HL-60/S4 (cell line): ENCODE data around the gene DDX10.
"Not testable (repeated sequence)": the region's sequence is repeated elsewhere in the genome, so short reads cannot be mapped to it uniquely, and the experiment has no call there.

Experiments
- in situ Hi-C: fragments of 300-500 bp; cut with MboI; formaldehyde crosslinking; loops from 2 replicates; pipeline ENCODE4 v1.14.3; 2022; ENCODE audit warnings: low sequenced_read_pairs

DDX10 gene

DNA sequence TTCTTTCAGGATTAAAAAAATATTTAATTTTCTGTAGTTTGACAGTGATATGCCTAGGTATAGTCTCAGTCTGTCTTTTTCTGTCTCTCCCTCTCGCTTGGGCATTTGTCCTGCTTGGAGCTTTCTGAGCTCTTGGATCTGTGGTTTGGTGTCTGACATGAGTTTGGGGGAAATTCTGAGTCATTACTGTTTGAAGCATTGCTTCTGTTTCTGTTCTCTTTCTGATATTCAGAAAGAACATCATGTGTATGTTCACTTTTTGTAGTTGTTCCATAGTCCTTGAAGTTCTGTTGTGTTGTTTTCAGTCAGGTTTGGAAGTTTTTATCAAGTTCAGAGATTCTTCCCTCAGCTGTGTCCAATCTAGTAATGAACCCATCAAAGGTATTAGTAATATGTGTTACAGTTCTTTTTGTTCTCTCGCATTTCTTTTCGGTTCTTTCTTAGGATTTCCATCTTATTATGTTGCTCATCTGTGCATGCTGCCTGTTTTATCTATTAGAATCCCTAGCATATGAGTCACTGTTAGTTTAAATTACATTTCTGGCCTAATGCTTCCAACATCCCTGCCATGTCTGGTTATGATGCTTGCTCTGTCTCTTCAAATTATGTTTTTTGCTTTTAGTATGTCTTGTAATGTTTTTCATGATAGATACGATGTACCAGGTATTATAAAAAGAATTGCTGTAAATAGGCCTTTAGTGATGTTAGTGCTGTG, 48.4 kb downstream of the DDX10 start:
- in situ Hi-C loops: no loop called here

DNA sequence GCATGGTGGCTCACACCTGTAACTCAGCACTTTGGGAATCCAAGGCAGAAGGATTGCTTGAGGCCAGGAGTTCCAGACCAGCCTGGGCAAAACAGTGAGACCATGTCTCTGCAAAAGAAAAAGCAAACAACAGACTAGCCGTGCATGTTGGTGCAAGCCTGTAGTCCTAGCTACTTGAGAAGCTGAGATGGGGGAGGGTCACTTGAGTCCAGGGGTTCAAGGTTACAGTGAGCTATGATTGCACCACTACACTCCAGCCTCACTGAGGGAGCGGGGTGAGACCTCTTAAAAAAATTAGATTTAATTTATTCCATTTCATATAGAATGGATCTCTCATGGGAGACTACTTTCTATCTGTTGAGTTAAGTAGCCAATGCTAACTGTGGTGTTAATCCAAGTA, 50.4 kb downstream of the DDX10 start:
- in situ Hi-C loops: no loop called here

- in situ Hi-C loops: no loop called here
Measured at GRCh38 chr11:108718466-108718865, 53.6 kb downstream of the DDX10 start.

GRCh38 chr11:108724974-108725689, 60.3 kb downstream of the DDX10 start:
- in situ Hi-C loops: no loop called here

DNA sequence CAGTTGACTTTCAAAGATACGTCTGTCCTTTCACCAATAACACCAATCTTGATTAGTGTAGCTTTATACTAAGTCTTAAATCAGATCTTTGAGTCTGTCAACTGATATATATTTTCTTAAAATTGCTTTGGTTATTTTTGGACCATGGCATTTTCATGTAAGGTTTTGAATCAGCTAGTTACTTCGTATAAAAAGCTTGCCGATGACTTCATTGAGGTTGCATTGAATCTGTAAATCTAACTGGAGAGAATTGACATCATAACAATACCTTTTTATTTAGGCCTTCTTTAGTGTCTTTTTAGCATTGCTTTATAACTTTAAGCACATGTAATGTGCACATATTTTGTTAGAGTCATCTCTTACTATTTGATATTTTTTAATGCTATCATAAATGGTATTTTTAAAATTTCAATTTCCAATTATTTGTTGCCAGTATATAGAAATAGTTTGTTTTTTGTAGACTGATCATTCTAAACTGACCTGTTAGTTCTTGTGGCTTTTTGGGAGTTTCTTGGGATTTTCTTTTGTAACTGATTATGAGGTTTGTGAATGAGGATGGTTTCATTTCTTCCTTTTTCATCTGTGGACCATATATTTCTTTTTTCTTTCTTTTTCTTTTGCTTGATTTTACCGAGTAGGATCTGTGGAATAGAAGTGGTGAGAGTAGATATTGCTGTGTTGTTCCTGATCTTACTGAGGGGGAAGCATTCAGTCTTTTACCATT, 61.4 kb downstream of the DDX10 start:
- in situ Hi-C loops: no loop called here

- in situ Hi-C loops: no loop called here
Measured at GRCh38 chr11:108727665-108728064, 62.8 kb downstream of the DDX10 start.

- in situ Hi-C loops: no loop called here
Measured at GRCh38 chr11:108729227-108729871, 64.5 kb downstream of the DDX10 start.

DNA sequence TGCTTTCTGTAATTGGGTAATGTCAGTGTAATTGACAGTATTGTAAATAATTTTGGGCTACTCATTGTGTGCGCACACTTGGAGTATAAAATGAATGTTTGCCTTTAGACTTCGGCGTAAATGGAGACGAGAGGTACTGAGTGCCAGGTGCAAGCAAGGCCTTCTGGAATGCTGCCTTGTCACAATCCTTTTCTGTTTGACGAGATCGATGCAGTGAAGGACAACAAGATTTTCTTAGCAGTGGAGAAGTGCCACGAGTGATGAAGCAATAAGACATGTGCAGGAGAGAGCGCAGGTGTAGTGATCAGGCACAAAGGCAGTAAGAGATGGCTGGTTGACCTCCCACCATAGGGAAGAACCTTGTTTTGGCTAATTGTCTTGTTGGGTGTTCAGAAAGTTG, 67.5 kb downstream of the DDX10 start:
- in situ Hi-C loops: no loop called here

DNA sequence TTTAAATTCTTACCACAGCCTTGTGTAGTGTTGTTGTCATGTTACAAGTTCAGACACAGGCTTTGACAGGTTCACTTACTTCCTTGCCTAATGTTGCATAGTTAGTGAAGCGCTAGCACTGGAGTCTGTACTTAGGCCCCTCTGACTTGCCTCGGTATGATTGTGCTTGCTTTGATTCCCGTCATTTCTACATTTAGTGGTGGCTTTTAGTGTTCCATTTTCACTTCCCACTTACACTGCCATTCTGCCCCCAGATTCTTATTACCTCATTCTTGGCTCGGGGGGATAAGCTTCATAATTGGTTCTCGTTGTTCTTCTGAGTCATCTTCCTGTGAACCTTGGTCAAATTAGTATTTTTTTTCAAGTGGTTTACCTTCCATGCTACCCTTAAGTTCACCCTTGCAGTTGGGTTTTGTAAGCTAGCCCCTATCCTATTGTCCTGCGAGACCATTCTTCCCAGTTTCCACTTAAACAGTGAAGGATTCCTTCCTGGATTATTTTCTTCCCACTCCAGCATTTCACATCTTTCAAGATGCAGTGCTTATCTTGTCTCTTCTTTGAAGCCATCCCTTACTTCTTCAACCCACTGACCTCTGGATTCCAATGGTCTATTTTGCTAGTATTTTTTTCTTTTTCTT, 68.7 kb downstream of the DDX10 start:
- in situ Hi-C loops: no loop called here

DNA sequence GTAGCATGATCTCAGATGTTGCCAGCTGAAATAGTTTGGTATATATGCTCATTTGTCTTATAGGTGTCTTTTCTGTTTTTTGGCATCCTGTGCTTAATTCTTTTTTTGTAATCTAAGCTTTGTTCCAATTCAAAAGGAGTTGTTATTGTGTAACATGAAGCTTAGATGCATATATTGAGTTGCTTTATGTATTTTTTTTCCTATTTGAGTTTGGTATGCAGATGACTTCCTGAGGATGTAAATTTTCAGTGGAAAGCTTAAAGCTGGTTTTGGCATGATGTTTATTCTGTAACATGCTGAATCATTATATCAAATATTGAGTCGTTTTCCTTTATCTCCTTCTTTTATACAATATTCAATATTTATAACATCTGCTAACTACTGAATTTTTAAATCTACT, 69.4 kb downstream of the DDX10 start:
- in situ Hi-C loops: no loop called here

- in situ Hi-C loops: no loop called here
Measured at GRCh38 chr11:108734956-108735559, 70.2 kb downstream of the DDX10 start.

DNA sequence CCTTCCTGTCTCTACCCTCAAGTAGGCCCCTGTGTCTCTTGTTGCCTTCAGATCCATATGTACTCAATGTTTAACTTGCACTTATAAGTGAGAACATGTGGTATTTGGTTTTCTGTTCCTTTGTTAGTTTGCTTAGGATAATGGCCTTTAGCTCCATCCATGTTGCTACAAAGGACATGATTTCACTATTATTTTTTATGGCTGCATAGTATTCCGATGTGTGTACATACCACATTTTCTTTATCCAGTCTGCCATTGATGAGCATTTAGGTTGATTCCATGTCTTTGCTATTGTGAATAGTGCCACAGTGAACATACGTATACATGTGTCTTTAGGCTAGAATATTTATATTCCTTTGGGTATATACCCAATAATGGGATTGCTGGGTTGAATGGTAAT, 75.3 kb downstream of the DDX10 start:
- in situ Hi-C loops: not testable (repeated sequence)

DNA sequence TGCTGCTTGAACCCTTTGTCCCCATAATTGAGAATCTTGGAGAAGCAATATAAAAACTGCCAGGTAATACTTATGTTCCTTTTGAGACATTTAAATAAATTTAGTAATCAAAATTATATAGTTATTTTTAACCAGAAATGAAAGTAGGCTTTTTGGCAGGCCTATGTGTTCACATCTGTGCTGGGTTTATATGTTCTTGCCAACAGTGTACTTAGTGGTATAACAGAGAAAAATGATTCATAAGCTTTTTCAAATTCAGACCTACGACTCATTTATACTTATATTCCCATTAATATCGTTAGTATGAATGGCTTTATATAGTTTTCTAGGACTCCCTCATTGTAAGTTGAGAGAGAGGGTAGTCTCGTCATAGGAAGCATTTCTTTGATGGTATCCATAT, 79.0 kb downstream of the DDX10 start:
- in situ Hi-C loops: no loop called here

DNA sequence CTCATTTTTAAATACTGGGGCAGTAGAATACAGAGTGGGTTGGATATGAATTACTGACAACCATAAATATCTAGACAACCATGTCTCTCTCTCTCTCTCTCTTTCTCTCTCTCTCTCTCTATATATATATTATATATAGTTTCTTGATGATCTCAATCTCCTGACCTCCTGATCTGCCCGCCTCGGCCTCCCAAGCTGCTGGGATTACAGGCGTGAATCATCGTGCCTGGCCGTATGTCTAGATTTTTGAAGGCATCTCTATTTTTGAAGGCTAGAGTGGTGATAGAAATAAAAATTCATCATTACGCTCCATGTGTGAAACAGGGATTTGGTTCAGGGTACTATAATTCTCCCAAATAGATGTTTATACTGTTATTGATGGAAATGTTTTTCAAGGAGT, 84.1 kb downstream of the DDX10 start:
- in situ Hi-C loops: no loop called here

DNA sequence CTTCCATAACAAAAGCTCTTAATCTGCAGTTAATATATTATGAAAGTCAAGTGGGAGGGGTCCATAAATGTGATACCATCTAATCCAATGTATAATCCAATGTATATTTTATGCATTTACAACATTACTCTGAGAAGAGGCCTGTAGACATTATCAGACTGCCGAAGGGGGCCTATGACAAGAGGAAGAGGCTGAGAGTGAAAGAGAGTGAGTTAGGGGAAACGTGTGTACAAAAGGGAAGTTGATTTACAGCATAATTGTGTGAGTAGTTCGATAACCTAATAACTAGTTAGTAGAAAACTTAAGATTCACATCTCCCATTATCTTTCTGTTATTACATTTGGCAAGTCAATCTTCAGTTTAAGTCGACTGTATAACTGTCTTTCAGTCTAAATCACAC, 86.6 kb downstream of the DDX10 start:
- in situ Hi-C loops: no loop called here

- in situ Hi-C loops: no loop called here
Measured at GRCh38 chr11:108752297-108752751, 87.5 kb downstream of the DDX10 start.

DNA sequence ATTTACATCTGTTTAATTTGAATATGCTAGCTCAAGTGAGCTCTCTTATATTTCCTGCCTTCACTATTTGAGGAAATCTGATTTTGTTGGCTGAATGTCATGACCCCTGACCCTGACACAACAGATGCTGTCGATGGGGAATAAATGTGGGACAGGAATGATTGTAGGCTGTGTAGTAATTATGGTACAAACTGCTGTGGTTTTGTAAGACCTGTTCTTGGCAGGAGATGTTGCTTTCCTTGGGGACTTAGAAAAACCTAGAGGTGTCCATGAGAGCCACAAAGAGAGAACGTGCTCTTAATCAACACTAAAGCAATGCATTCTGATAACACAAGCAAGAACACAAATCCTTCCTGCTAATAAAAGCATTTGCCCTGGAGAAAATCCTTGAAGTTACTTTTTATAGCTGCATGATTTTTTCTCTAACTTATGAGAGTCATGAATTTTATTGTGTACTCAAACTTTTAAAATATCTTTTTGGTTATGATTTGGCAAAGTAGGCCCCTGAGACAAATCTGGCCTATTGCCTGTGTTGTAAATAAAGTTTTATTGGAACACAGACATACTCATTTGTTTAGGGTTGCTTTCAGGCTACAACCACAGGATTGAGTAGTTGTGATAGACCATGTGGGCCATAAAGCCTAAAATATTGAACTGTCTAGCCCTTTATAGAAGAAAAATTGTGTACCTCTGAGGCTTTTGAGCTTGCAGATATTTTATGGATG, 90.2 kb downstream of the DDX10 start:
- in situ Hi-C loops: no loop called here

DNA sequence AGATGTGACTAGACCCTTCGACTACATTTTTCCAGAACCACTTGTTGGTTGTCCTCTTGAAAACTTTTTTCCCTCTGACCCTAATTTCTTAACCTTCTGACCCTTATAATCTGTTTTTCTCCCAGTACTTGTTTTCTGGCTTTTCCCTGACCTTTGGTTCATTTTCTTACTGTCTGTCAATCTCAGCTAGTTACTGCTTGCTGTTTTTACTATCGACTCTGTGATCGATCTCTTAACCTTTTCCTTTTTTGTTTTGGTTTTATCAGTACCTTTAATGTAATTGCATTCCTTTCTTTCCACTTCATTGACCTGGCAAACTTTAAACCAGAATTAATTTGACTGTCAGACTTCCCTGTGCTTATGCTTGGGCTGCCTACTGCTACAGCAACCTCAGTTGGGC, 92.8 kb downstream of the DDX10 start:
- in situ Hi-C loops: no loop called here

DNA sequence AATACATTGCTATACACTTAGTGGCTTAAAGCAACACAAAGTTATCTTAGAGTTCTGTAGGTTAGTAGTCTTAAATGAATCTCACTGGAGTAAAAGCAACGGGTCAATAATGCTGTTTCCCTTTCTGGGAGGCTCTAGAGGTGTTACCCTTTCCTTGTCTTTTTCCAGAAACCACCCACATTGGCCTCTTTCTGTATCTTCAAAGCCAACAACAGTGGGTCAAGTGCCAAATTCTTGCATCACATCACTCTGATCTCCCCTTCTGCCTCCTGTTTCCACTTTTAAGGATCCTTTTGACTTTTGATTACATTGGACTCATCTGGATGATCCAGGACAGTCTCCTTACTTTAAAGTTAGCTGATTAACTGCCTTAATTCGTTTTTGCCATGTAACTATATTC, 93.6 kb downstream of the DDX10 start:
- in situ Hi-C loops: no loop called here
